ENCODE measurements around the gene MAD2L1.

The MAD2L1 gene

GRCh38 chr4:120057416-120057815, 9.2 kb downstream of the MAD2L1 start:
- no peak for DNase-seq (ENCODE audit: low read depth)

- DNase-seq (ENCODE audit: low read depth), result no peak
Observed at GRCh38 chr4:120056246-120056645, 10.4 kb downstream of the MAD2L1 start.

GRCh38 chr4:120055795-120056194, 10.9 kb downstream of the MAD2L1 start:
- no peak for DNase-seq (ENCODE audit: low read depth)

GRCh38 chr4:120055162-120055561, 11.5 kb downstream of the MAD2L1 start:
- DNase-seq (ENCODE audit: low read depth), result no peak

GRCh38 chr4:120053911-120054310, 12.7 kb downstream of the MAD2L1 start:
- DNase-seq (ENCODE audit: low read depth), result no peak

GRCh38 chr4:120052856-120053255, 13.8 kb downstream of the MAD2L1 start:
- peak; percentile 95 for DNase-seq (ENCODE audit: low read depth)

GRCh38 chr4:120051253-120051652, 15.4 kb downstream of the MAD2L1 start:
- DNase-seq (ENCODE audit: low read depth), result no peak

- DNase-seq (ENCODE audit: low read depth), result peak; percentile 56
Observed at GRCh38 chr4:120049732-120050494, 16.7 kb downstream of the MAD2L1 start.

- DNase-seq (ENCODE audit: low read depth), result no peak
Observed at GRCh38 chr4:120043828-120044227, 22.8 kb downstream of the MAD2L1 start.

- DNase-seq (ENCODE audit: low read depth), result no peak
Observed at GRCh38 chr4:120037411-120037810, 29.2 kb downstream of the MAD2L1 start.

GRCh38 chr4:120034913-120035312, 31.7 kb downstream of the MAD2L1 start:
- DNase-seq (ENCODE audit: low read depth), result no peak

GRCh38 chr4:120026853-120027252, 39.8 kb downstream of the MAD2L1 start:
- no peak for DNase-seq (ENCODE audit: low read depth)

- DNase-seq (ENCODE audit: low read depth), result no peak
Observed at GRCh38 chr4:120025516-120025915, 41.1 kb downstream of the MAD2L1 start.

- no peak for DNase-seq (ENCODE audit: low read depth)
Observed at GRCh38 chr4:120018786-120019185, 47.9 kb downstream of the MAD2L1 start.

- no peak for DNase-seq (ENCODE audit: low read depth)
Observed at GRCh38 chr4:120017939-120018692, 48.5 kb downstream of the MAD2L1 start.

- DNase-seq (ENCODE audit: low read depth), result no peak
Observed at GRCh38 chr4:120011725-120012124, 54.9 kb downstream of the MAD2L1 start.

GRCh38 chr4:120010646-120011045, 56.0 kb downstream of the MAD2L1 start:
- DNase-seq (ENCODE audit: low read depth), result no peak

- DNase-seq (ENCODE audit: low read depth), result peak; percentile 45
Observed at GRCh38 chr4:120009731-120010130, 56.9 kb downstream of the MAD2L1 start.

GRCh38 chr4:120008957-120009356, 57.7 kb downstream of the MAD2L1 start:
- DNase-seq (ENCODE audit: low read depth), result no peak

- no peak for DNase-seq (ENCODE audit: low read depth)
Observed at GRCh38 chr4:120007896-120008436, 58.7 kb downstream of the MAD2L1 start.

- DNase-seq (ENCODE audit: low read depth), result peak; percentile 68
Observed at GRCh38 chr4:120007191-120007871, 59.3 kb downstream of the MAD2L1 start.

All from non-pigmented ciliary epithelial cell (primary cell).